Ectodermal cell (in vitro differentiated cells): ENCODE measurements around the gene CFAP54.

Experiments used
- H3K27ac ChIP-seq: 2 replicates; pipeline ENCODE4 v1.7.0; 2013; ENCODE audit warnings: mild to moderate bottlenecking, low read depth, low read length; ENCODE audit not compliant: insufficient read depth, poor library complexity, severe bottlenecking
- H3K27me3 ChIP-seq: 2 replicates; pipeline ENCODE4 v1.7.0; 2013; ENCODE audit warnings: mild to moderate bottlenecking, low read length; ENCODE audit not compliant: insufficient read depth, control insufficient read depth, poor library complexity, severe bottlenecking
- H3K36me3 ChIP-seq: one replicate; pipeline ENCODE4 v1.7.0; 2013; ENCODE audit warnings: low read length; ENCODE audit not compliant: control insufficient read depth, insufficient read depth
- H3K4me1 ChIP-seq: one replicate; pipeline ENCODE4 v1.7.0; 2013; ENCODE audit warnings: low read length; ENCODE audit not compliant: control insufficient read depth, insufficient read depth
- H3K4me3 ChIP-seq: 2 replicates; pipeline ENCODE4 v1.7.0; 2013; ENCODE audit warnings: low read depth, low read length, control low read depth; ENCODE audit not compliant: insufficient read depth
- H3K9me3 ChIP-seq: 2 replicates; pipeline ENCODE4 v1.7.0; 2013; ENCODE audit warnings: mild to moderate bottlenecking, low read length, moderate library complexity; ENCODE audit not compliant: control insufficient read depth
- WGBS, 2 experiments: methylation state at CpG; one replicate each; pipeline ENCODE4 v1.1.7; 2013; ENCODE audit warnings: missing lambda C conversion rate in 2 of 2; 5-methylcytosine and 5-hydroxymethylcytosine counted together

Gene CFAP54

GRCh38 chr12:96889273-96889933, 400.0 kb downstream of the CFAP54 start:
- Histone ChIP-seq H3K4me1 (no peaks in the 10 kb centered on the region), H3K27ac (no peak overlapping the region), H3K36me3 (no peaks in the 10 kb centered on the region), H3K9me3 (no peaks in the 10 kb centered on the region), H3K4me3 (no peak overlapping the region), H3K27me3 (no peaks in the 10 kb centered on the region)
- 64 to 74% methylated on average over 4 to 5 of the region's 5 CpGs for WGBS, 2 experiments

- H3K27me3 ChIP-seq, result no peaks in the 10 kb centered on the region
- no peaks in the 10 kb centered on the region for H3K9me3 ChIP-seq
- H3K27ac ChIP-seq, result no peak overlapping the region
- WGBS, 2 experiments, result 100% methylated on average over 2 of the region's 2 CpGs
- H3K36me3 ChIP-seq, result no peaks in the 10 kb centered on the region
- no peaks in the 10 kb centered on the region for H3K4me1 ChIP-seq
- H3K4me3 ChIP-seq, result no peak overlapping the region
Observed at GRCh38 chr12:96890331-96890730, 401.0 kb downstream of the CFAP54 start.

GRCh38 chr12:96892104-96892503, 402.7 kb downstream of the CFAP54 start:
- H3K9me3 ChIP-seq, result no peaks in the 10 kb centered on the region
- H3K27me3 ChIP-seq, result no peaks in the 10 kb centered on the region
- H3K4me3 ChIP-seq, result no peak overlapping the region
- WGBS, 2 experiments, result 91% methylated on average over 3 of the region's 3 CpGs
- no peaks in the 10 kb centered on the region for H3K4me1 ChIP-seq
- H3K36me3 ChIP-seq, result no peaks in the 10 kb centered on the region
- H3K27ac ChIP-seq, result no peak overlapping the region

- no peaks in the 10 kb centered on the region for H3K36me3 ChIP-seq
- no peaks in the 10 kb centered on the region for H3K9me3 ChIP-seq
- H3K4me1 ChIP-seq, result no peaks in the 10 kb centered on the region
- WGBS, 2 experiments, result 86 to 88% methylated on average over 3 of the region's 3 CpGs
- H3K27ac ChIP-seq, result no peak overlapping the region
- H3K27me3 ChIP-seq, result no peaks in the 10 kb centered on the region
- H3K4me3 ChIP-seq, result no peak overlapping the region
Observed at GRCh38 chr12:96897421-96897820, 408.0 kb downstream of the CFAP54 start.

DNA sequence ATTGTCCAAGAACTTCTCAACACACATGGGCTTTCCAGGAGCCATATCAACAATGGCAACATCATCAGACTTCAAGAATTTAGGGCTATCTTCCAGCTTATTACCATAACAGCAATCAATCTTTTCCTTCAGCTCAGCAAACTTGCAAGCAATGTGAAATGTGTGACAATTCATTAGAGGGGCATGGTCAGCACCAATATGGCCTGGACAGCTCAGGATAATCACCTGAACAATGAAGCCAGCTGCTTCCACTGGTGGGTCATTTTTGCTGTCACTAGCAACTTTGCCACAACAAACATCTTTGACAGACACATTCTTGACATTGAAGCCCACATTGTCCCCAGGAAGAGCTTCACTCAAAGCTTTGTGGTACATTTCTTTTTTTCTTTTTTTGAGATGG, 411.8 kb downstream of the CFAP54 start:
- H3K4me3 ChIP-seq, result no peak overlapping the region
- no peaks in the 10 kb centered on the region for H3K9me3 ChIP-seq
- H3K27ac ChIP-seq, result no peak overlapping the region
- no peaks in the 10 kb centered on the region for H3K4me1 ChIP-seq
- H3K36me3 ChIP-seq, result no peaks in the 10 kb centered on the region
- no peaks in the 10 kb centered on the region for H3K27me3 ChIP-seq

- no peaks in the 10 kb centered on the region for H3K9me3 ChIP-seq
- no peaks in the 10 kb centered on the region for H3K4me1 ChIP-seq
- no peaks in the 10 kb centered on the region for H3K27me3 ChIP-seq
- H3K36me3 ChIP-seq, result no peaks in the 10 kb centered on the region
- no peak overlapping the region for H3K4me3 ChIP-seq
- 89 to 92% methylated on average over 4 of the region's 4 CpGs for WGBS, 2 experiments
- H3K27ac ChIP-seq, result no peak overlapping the region
Observed at GRCh38 chr12:96902076-96902475, 412.7 kb downstream of the CFAP54 start.

DNA sequence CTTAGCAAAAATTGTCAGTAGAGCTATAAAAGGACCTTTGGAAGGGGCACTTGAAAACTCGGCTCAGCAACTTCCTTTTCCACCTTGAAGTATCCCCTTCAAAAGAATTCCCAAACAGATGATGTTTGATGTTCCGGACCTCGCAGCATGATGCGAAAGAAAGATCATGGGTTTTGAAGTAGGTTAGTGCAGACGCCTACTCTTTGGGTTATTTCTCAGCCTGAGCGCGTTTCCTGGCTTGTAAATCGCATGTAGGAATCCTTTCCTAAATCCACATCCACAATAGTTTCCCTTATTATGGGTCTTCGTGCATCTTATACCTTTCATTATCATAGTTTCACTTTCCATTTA, 417.1 kb downstream of the CFAP54 start:
- peaks cover 14% of the 10 kb centered on the region for H3K4me1 ChIP-seq
- H3K36me3 ChIP-seq, result no peaks in the 10 kb centered on the region
- 91 to 92% methylated on average over 9 of the region's 9 CpGs for WGBS, 2 experiments
- H3K27me3 ChIP-seq, result no peaks in the 10 kb centered on the region
- no peak overlapping the region for H3K27ac ChIP-seq
- H3K9me3 ChIP-seq, result no peaks in the 10 kb centered on the region
- peak overlapping the region; percentile 67 for H3K4me3 ChIP-seq

GRCh38 chr12:96906849-96907670, 417.7 kb downstream of the CFAP54 start, which contains the start of gene NEDD1:
NEDD1 (plus strand) TSS chr12:96907257; CDS start chr12:96909760, 2,503 bp downstream.
- peaks cover 14% of the 10 kb centered on the region for H3K4me1 ChIP-seq

DNA sequence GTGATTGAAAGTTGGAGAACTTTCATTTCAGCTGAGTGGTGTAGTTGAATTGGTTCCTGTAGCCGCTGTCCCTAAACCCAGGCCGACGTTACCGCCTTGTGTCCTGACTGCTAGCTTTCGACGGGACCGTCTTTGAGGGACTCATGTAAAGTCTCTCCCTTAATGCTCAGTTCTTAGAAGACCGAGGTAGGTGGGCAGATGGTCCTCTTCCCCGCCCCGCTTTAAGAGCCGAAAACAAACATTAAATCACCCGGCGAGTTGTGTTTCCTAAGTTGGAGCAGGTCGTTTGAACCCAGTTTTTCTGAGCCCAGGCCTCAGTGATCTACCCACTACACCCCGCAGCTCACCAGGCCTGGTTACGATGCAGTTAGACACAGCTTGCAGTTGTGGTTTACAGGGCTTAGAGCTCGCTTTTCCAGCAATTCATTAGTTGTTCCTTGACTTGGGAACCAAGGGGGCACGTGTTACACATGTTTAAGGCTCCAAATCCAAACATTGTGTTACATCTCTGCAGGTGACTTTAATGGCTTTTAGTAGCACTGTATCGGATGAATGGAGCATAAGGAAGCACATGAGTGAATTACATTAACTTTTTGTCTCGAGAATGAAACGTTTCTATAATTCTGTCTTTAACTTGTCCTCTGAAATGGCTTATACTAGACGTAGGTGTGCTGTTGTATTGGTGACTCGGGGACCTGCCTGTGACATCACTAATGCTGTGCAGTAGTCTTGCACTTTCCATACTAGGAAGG, 418.5 kb downstream of the CFAP54 start:
- Histone ChIP-seq H3K27me3 (no peaks in the 10 kb centered on the region), H3K4me3 (peak overlapping the region; percentile 67), H3K36me3 (no peaks in the 10 kb centered on the region), H3K9me3 (no peaks in the 10 kb centered on the region), H3K4me1 (peaks cover 14% of the 10 kb centered on the region), H3K27ac (peak overlapping the region; percentile 17)
- 18 to 19% methylated on average over 23 of the region's 23 CpGs for WGBS, 2 experiments

More at GRCh38 chr12:96906849-96907670, 417.7 kb downstream of the CFAP54 start, which contains the start of gene NEDD1:
- H3K27me3 ChIP-seq, result no peaks in the 10 kb centered on the region
- 2% methylated on average over 68 of the region's 68 CpGs for WGBS, 2 experiments
- peak within 1 kb of the TSS; percentile 67 for H3K4me3 ChIP-seq
- H3K36me3 ChIP-seq, result no peaks in the 10 kb centered on the region
- no peaks in the 10 kb centered on the region for H3K9me3 ChIP-seq
- H3K27ac ChIP-seq, result peak within 1 kb of the TSS; percentile 17

GRCh38 chr12:96908423-96908675, 419.0 kb downstream of the CFAP54 start:
- Histone ChIP-seq H3K4me1 (peaks cover 14% of the 10 kb centered on the region), H3K9me3 (no peaks in the 10 kb centered on the region), H3K4me3 (peak overlapping the region; percentile 67), H3K27me3 (no peaks in the 10 kb centered on the region), H3K36me3 (no peaks in the 10 kb centered on the region), H3K27ac (no peak overlapping the region)
- WGBS, 2 experiments, result 88 to 91% methylated on average over 3 of the region's 3 CpGs
